Caco-2 (cell line): ENCODE results near the gene BCR. TPM values are rescaled to one million over a fixed set of nuclear protein-coding genes. Genes with fewer than 3 reads are reported as not detected.
A peak's percentile ranks its signal among the peaks of the same experiment; 100 is the strongest.

ENCODE experiments used
- BruUV-seq: library from RNA; stranded (reverse); fragments of 400-500 nt; replicated peaks from 2 replicates; lab custom pipeline; 2021; lab: Mats Ljungman, UMichigan
- CTCF ChIA-PET: fragments of 300-600 bp; sonication (Branson Sonifier 250); formaldehyde crosslinking; loops from one replicate; lab custom pipeline; 2022; ENCODE audit warnings: antibody characterized with exemption; lab: Charles Lee
- POLR2A ChIA-PET: fragments of 300-600 bp; sonication (Branson Sonifier 250); formaldehyde crosslinking; loops from one replicate; lab custom pipeline; 2022; ENCODE audit warnings: antibody characterized with exemption; lab: Charles Lee
- DNase-seq, 2 experiments: peaks; one replicate each; pipeline versions ENCODE4 v3.0.0 to v3.0.0-alpha.2; 2020 to 2022
- H3K27me3 ChIP-seq: replicated peaks from 2 replicates; pipeline ENCODE4 v1.6.0; 2011; ENCODE audit warnings: low read length; ENCODE audit not compliant: control insufficient read depth, insufficient read depth
- H3K36me3 ChIP-seq: 2 replicates; pipeline ENCODE4 v1.5.1; 2011; ENCODE audit warnings: low read length; ENCODE audit not compliant: control insufficient read depth, insufficient read depth
- H3K4me1 ChIP-seq: fragments of 250-450 bp; sonication (Bioruptor Pico); 2 replicates; pipeline ENCODE4 v1.5.1; 2020; ENCODE audit warnings: mild to moderate bottlenecking
- H3K4me3 ChIP-seq: 2 replicates; pipeline ENCODE4 v1.5.1; 2011; ENCODE audit warnings: low read depth, mild to moderate bottlenecking, control low read depth, low read length
- H3K9me3 ChIP-seq: fragments of 250-450 bp; sonication (Bioruptor Pico); 2 replicates; pipeline ENCODE4 v1.5.1; 2020; ENCODE audit warnings: mild to moderate bottlenecking, moderate library complexity
- H3K27ac Mint-ChIP-seq: one replicate; pipeline ENCODE4 v1.8.0; 2022; ENCODE audit warnings: mixed read lengths; ENCODE audit not compliant: unreplicated experiment
- H3K27me3 Mint-ChIP-seq: one replicate; pipeline ENCODE4 v1.8.0; 2022; ENCODE audit warnings: mixed read lengths; ENCODE audit not compliant: insufficient read depth, unreplicated experiment
- H3K36me3 Mint-ChIP-seq: one replicate; pipeline ENCODE4 v1.8.0; 2022; ENCODE audit warnings: mild to moderate bottlenecking, mixed read lengths; ENCODE audit not compliant: insufficient read depth, unreplicated experiment
- H3K4me1 Mint-ChIP-seq: one replicate; pipeline ENCODE4 v1.8.0; 2022; ENCODE audit warnings: low read depth, mixed read lengths; ENCODE audit not compliant: unreplicated experiment
- H3K4me3 Mint-ChIP-seq: one replicate; pipeline ENCODE4 v1.8.0; 2022; ENCODE audit warnings: mild to moderate bottlenecking, moderate library complexity, mixed read lengths; ENCODE audit not compliant: unreplicated experiment
- H3K9me3 Mint-ChIP-seq: one replicate; pipeline ENCODE4 v1.8.0; 2022; ENCODE audit warnings: mixed read lengths; ENCODE audit not compliant: unreplicated experiment
- CTCF ChIP-seq, 2 experiments: fragments of 200-600 bp in 1 of 2; IDR thresholded peaks; 1 replicate in 1 of 2; 2 replicates in 1 of 2; pipeline versions ENCODE4 v1.5.1 to v1.8.0; 2011 to 2022; ENCODE audit warnings: antibody characterized with exemption in 1 of 2, control low read depth in 1 of 2, inconsistent platforms in 1 of 2, low read depth in 1 of 2, low read length in 1 of 2, mild to moderate bottlenecking in 1 of 2, moderate library complexity in 1 of 2; ENCODE audit not compliant: insufficient read depth in 1 of 2, severe bottlenecking in 1 of 2, unreplicated experiment in 1 of 2
- intact Hi-C: fragments of 100-400 bp; cut with micrococcal nuclease; formaldehyde crosslinking; loops from one replicate; pipeline ENCODE4 v1.10.0; 2022; ENCODE audit not compliant: unreplicated experiment
- total RNA-seq: library from RNA; stranded (reverse); gene quantifications from 2 replicates; pipeline ENCODE4 v1.2.3, GENCODE V29; 2022

Gene BCR
- total RNA-seq, 1 experiment from 2014 or later, result 87.4 TPM

- Mint-ChIP-seq H3K27me3 (no peaks in the 10 kb centered on the region), H3K36me3 (peaks cover 50% of the 10 kb centered on the region), H3K4me3 (no peak overlapping the region), H3K4me1 (peaks cover 6% of the 10 kb centered on the region), H3K9me3 (no peaks in the 10 kb centered on the region), H3K27ac (no peak overlapping the region)
- Histone ChIP-seq H3K9me3 (no peaks in the 10 kb centered on the region), H3K4me3 (no peak overlapping the region), H3K4me1 (no peaks in the 10 kb centered on the region), H3K36me3 (peaks cover 4% of the 10 kb centered on the region; the same call in 1 of the 2 replicates), H3K27me3 (no peaks in the 10 kb centered on the region)
- no peak for DNase-seq
- no peak for TF ChIP-seq CTCF (IDR thresholded peaks at IDR 0.05; ENCODE audit: insufficient read depth in 1 of 2, low read depth in 1 of 2, low read length in 1 of 2, severe bottlenecking in 1 of 2, unreplicated experiment in 1 of 2)
- POLR2A ChIA-PET, result no interaction called here
- intact Hi-C loops, result no loop called here
- BruUV-seq, result no TSS peak
- CTCF ChIA-PET, result no interaction called here
These were observed 78.5 kb downstream of the BCR start for GRCh38 chr22:23258826-23259170.

- intact Hi-C loops, result loop anchor here (1.0 kb wide), 1 partner anchor 82 kb away; no protein-coding TSS in a partner anchor
- Mint-ChIP-seq H3K27me3 (no peaks in the 10 kb centered on the region), H3K36me3 (peaks cover 51% of the 10 kb centered on the region), H3K9me3 (no peaks in the 10 kb centered on the region), H3K27ac (peak overlapping the region; percentile 59), H3K4me1 (peaks cover 6% of the 10 kb centered on the region), H3K4me3 (no peak overlapping the region)
- ChIA-PET POLR2A (no interaction called here), CTCF (interaction anchor here (0.5 kb wide), 1 partner anchor 353 kb away, joined by 3 read pairs; no protein-coding TSS in a partner anchor)
- BruUV-seq, result no TSS peak
- H3K9me3 ChIP-seq, result no peaks in the 10 kb centered on the region
- H3K27me3 ChIP-seq, result no peaks in the 10 kb centered on the region
- no peak overlapping the region for H3K4me3 ChIP-seq
- peak in 1 of 2 experiments; percentile 50 for TF ChIP-seq CTCF (IDR thresholded peaks at IDR 0.05; ENCODE audit: insufficient read depth in 1 of 2, low read depth in 1 of 2, low read length in 1 of 2, severe bottlenecking in 1 of 2, unreplicated experiment in 1 of 2)
- H3K36me3 ChIP-seq, result 0 out of 2 replicates have a peak, but pooled peaks cover 5% of the 10 kb centered on the region
- no peaks in the 10 kb centered on the region for H3K4me1 ChIP-seq
- DNase-seq, result peak in 1 of 2 experiments; percentile 45
These were observed 79.8 kb downstream of the BCR start for GRCh38 chr22:23259916-23260644.

GRCh38 chr22:23260645-23261581, 80.6 kb downstream of the BCR start:
- no peak for DNase-seq
- Histone ChIP-seq H3K4me1 (no peaks in the 10 kb centered on the region), H3K9me3 (no peaks in the 10 kb centered on the region), H3K27me3 (no peaks in the 10 kb centered on the region), H3K36me3 (0 out of 2 replicates have a peak, but pooled peaks cover 5% of the 10 kb centered on the region), H3K4me3 (no peak overlapping the region)
- H3K4me1 Mint-ChIP-seq, result peaks cover 6% of the 10 kb centered on the region
- intact Hi-C loops, result loop anchor here (1.0 kb wide), 1 partner anchor 83 kb away; no protein-coding TSS in a partner anchor
- H3K36me3 Mint-ChIP-seq, result peaks cover 55% of the 10 kb centered on the region
- no peak overlapping the region for H3K27ac Mint-ChIP-seq
- no peak overlapping the region for H3K4me3 Mint-ChIP-seq
- BruUV-seq, result no TSS peak
- no peaks in the 10 kb centered on the region for H3K27me3 Mint-ChIP-seq
- no peak for TF ChIP-seq CTCF (IDR thresholded peaks at IDR 0.05; ENCODE audit: insufficient read depth in 1 of 2, low read depth in 1 of 2, low read length in 1 of 2, severe bottlenecking in 1 of 2, unreplicated experiment in 1 of 2)
- CTCF ChIA-PET, result interaction anchor here (0.6 kb wide), 1 partner anchor 731 kb away, joined by 5 read pairs; no protein-coding TSS in a partner anchor
- POLR2A ChIA-PET, result interaction anchor here (0.5 kb wide), 1 partner anchor 81 kb away, joined by 3 read pairs; the partner anchor contains the start of gene BCR
- H3K9me3 Mint-ChIP-seq, result no peaks in the 10 kb centered on the region
